Cardiac septum (tissue), 1 donor: ENCODE data around the gene IPP. TPM values are rescaled to one million over a fixed set of nuclear protein-coding genes. Genes with fewer than 3 reads are reported as not detected.

Experiments used
- DNase-seq: peaks from one replicate; pipeline ENCODE4 v3.0.0-alpha.2; 2020; ENCODE audit warnings: low spot score
- intact Hi-C: fragments of 100-400 bp; cut with DNase I; formaldehyde crosslinking; loops from one replicate; pipeline ENCODE4 v1.14.0; 2022
- total RNA-seq: library from RNA; stranded (reverse); fragmentation: NEBNext Ultra II Directional; extraction: Animal tissue kit (Norgen Biotek cat#: 25700); gene quantifications from one replicate; pipeline ENCODE4 v1.2.1, GENCODE V29; 2021
- donor health status: DM: no; HTN: no; CAD: no.

Gene IPP
- total RNA-seq, 1 donor from 2014 or later, result 17.2 TPM

- DNase-seq, result no peak
- intact Hi-C loops, result no loop called here
Measured at GRCh38 chr1:45659222-45659621, 91.2 kb downstream of the IPP start.

- DNase-seq, result no peak
- intact Hi-C loops, result no loop called here
Measured at GRCh38 chr1:45658171-45658570, 92.3 kb downstream of the IPP start.

- DNase-seq, result no peak
- intact Hi-C loops, result no loop called here
Measured at GRCh38 chr1:45656573-45657226, 93.8 kb downstream of the IPP start.

GRCh38 chr1:45654540-45655280 lies 95.7 kb downstream of the IPP start:
- no peak for DNase-seq

More at GRCh38 chr1:45654540-45655280, 95.7 kb downstream of the IPP start:
- intact Hi-C loops, result no loop called here

Other genes with a start within 250 kb of the IPP start
- gene PRDX1, start 228.8 kb downstream of the IPP start, total RNA-seq, result 267 TPM
- gene AKR1A1, start 199.8 kb downstream of the IPP start, total RNA-seq, result 47.3 TPM
- gene NASP, start 166.6 kb downstream of the IPP start, total RNA-seq, result 30.1 TPM
- 1.2 TPM for gene CCDC17, start 126.6 kb downstream of the IPP start, total RNA-seq
- 80.6 TPM for gene GPBP1L1, start 64.1 kb downstream of the IPP start, total RNA-seq
- 21.0 TPM for gene TMEM69, start 62.5 kb downstream of the IPP start, total RNA-seq
- 81.2 TPM for gene MAST2, start 53.0 kb upstream of the IPP start, total RNA-seq